Caco-2 (cell line): ENCODE measurements around the gene RABEP2. TPM values are rescaled to one million over a fixed set of nuclear protein-coding genes. Genes with fewer than 3 reads are reported as not detected.
"Not testable (repeated sequence)": the region's sequence is repeated elsewhere in the genome, so short reads cannot be mapped to it uniquely, and the experiment has no call there.

Experiments
- BruUV-seq: library from RNA; stranded (reverse); fragments of 400-500 nt; replicated peaks from 2 replicates; lab custom pipeline; 2021; lab: Mats Ljungman, UMichigan
- CTCF ChIA-PET: fragments of 300-600 bp; sonication (Branson Sonifier 250); formaldehyde crosslinking; loops from one replicate; lab custom pipeline; 2022; ENCODE audit warnings: antibody characterized with exemption; lab: Charles Lee
- POLR2A ChIA-PET: fragments of 300-600 bp; sonication (Branson Sonifier 250); formaldehyde crosslinking; loops from one replicate; lab custom pipeline; 2022; ENCODE audit warnings: antibody characterized with exemption; lab: Charles Lee
- DNase-seq, 2 experiments: peaks; one replicate each; pipeline versions ENCODE4 v3.0.0 to v3.0.0-alpha.2; 2020 to 2022
- H3K27me3 ChIP-seq: replicated peaks from 2 replicates; pipeline ENCODE4 v1.6.0; 2011; ENCODE audit warnings: low read length; ENCODE audit not compliant: control insufficient read depth, insufficient read depth
- H3K36me3 ChIP-seq: 2 replicates; pipeline ENCODE4 v1.5.1; 2011; ENCODE audit warnings: low read length; ENCODE audit not compliant: control insufficient read depth, insufficient read depth
- H3K4me1 ChIP-seq: fragments of 250-450 bp; sonication (Bioruptor Pico); 2 replicates; pipeline ENCODE4 v1.5.1; 2020; ENCODE audit warnings: mild to moderate bottlenecking
- H3K4me3 ChIP-seq: 2 replicates; pipeline ENCODE4 v1.5.1; 2011; ENCODE audit warnings: low read depth, mild to moderate bottlenecking, control low read depth, low read length
- H3K9me3 ChIP-seq: fragments of 250-450 bp; sonication (Bioruptor Pico); 2 replicates; pipeline ENCODE4 v1.5.1; 2020; ENCODE audit warnings: mild to moderate bottlenecking, moderate library complexity
- H3K27ac Mint-ChIP-seq: one replicate; pipeline ENCODE4 v1.8.0; 2022; ENCODE audit warnings: mixed read lengths; ENCODE audit not compliant: unreplicated experiment
- H3K27me3 Mint-ChIP-seq: one replicate; pipeline ENCODE4 v1.8.0; 2022; ENCODE audit warnings: mixed read lengths; ENCODE audit not compliant: insufficient read depth, unreplicated experiment
- H3K36me3 Mint-ChIP-seq: one replicate; pipeline ENCODE4 v1.8.0; 2022; ENCODE audit warnings: mild to moderate bottlenecking, mixed read lengths; ENCODE audit not compliant: insufficient read depth, unreplicated experiment
- H3K4me1 Mint-ChIP-seq: one replicate; pipeline ENCODE4 v1.8.0; 2022; ENCODE audit warnings: low read depth, mixed read lengths; ENCODE audit not compliant: unreplicated experiment
- H3K4me3 Mint-ChIP-seq: one replicate; pipeline ENCODE4 v1.8.0; 2022; ENCODE audit warnings: mild to moderate bottlenecking, moderate library complexity, mixed read lengths; ENCODE audit not compliant: unreplicated experiment
- H3K9me3 Mint-ChIP-seq: one replicate; pipeline ENCODE4 v1.8.0; 2022; ENCODE audit warnings: mixed read lengths; ENCODE audit not compliant: unreplicated experiment
- intact Hi-C: fragments of 100-400 bp; cut with micrococcal nuclease; formaldehyde crosslinking; loops from one replicate; pipeline ENCODE4 v1.10.0; 2022; ENCODE audit not compliant: unreplicated experiment
- total RNA-seq: library from RNA; stranded (reverse); gene quantifications from 2 replicates; pipeline ENCODE4 v1.2.3, GENCODE V29; 2022
- TF ChIP-seq, protein P1 (sequence below), 2 experiments: fragments of 200-600 bp in 1 of 2; IDR thresholded peaks; 1 replicate in 1 of 2; 2 replicates in 1 of 2; pipeline versions ENCODE4 v1.5.1 to v1.8.0; 2011 to 2022; ENCODE audit warnings: antibody characterized with exemption in 1 of 2, control low read depth in 1 of 2, inconsistent platforms in 1 of 2, low read depth in 1 of 2, low read length in 1 of 2, mild to moderate bottlenecking in 1 of 2, moderate library complexity in 1 of 2; ENCODE audit not compliant: insufficient read depth in 1 of 2, severe bottlenecking in 1 of 2, unreplicated experiment in 1 of 2

RABEP2 gene
- total RNA-seq, 1 experiment from 2014 or later: 22.9 TPM

DNA sequence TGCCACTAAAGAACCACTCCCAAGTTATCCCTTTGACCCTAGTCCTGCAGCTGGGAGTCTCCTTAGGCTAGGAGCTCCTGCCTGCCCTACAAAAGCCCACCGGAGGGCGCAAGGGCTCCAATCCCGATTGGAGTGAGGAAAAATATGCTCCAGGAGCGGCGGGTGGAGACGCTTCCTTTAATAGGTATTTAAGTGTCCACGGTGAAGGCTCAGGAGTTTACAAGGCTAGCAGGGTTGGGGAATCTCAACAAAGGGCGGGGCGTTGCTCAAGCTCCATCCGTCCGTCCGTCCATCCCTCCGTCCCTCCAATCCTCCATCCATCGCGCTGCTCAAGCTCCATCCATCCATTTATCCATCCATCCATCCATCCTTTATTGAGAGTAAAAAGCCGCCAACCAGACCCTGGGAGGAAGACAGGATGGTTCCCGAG lies 49.0 kb upstream of the RABEP2 start:
- Mint-ChIP-seq H3K4me1 (peaks cover 13% of the 10 kb centered on the region), H3K36me3 (peaks cover 17% of the 10 kb centered on the region), H3K27me3 (no peaks in the 10 kb centered on the region), H3K4me3 (peak overlapping the region; percentile 97), H3K27ac (peak overlapping the region; percentile 96), H3K9me3 (no peaks in the 10 kb centered on the region)
- BruUV-seq: TSS peak; percentile 96
- 0 out of 2 replicates have a peak, but pooled peaks cover 6% of the 10 kb centered on the region for H3K4me1 ChIP-seq
- ChIA-PET CTCF (interaction anchor here (0.6 to 1.0 kb wide), 5 partner anchors 11 to 29 kb away, joined by 3 to 5 read pairs (median 3); partner anchors contain the start of genes LAT and NFATC2IP), POLR2A (interaction anchor here (0.6 to 0.9 kb wide), 4 partner anchors 23 to 855 kb away, joined by 3 to 7 read pairs (median 4); partner anchors contain the start of genes NFATC2IP and SH2B1)
- no peaks in the 10 kb centered on the region for H3K9me3 ChIP-seq
- intact Hi-C loops: loop anchor here (5.0 kb wide), 1 partner anchor 1093 kb away; the partner anchor contains the start of gene ALDOA
- H3K36me3 ChIP-seq: no peaks in the 10 kb centered on the region
- no peaks in the 10 kb centered on the region for H3K27me3 ChIP-seq
- peak overlapping the region; percentile 98 for H3K4me3 ChIP-seq
- DNase-seq: peak; percentile 71 to 73
- TF ChIP-seq, protein P1, sequence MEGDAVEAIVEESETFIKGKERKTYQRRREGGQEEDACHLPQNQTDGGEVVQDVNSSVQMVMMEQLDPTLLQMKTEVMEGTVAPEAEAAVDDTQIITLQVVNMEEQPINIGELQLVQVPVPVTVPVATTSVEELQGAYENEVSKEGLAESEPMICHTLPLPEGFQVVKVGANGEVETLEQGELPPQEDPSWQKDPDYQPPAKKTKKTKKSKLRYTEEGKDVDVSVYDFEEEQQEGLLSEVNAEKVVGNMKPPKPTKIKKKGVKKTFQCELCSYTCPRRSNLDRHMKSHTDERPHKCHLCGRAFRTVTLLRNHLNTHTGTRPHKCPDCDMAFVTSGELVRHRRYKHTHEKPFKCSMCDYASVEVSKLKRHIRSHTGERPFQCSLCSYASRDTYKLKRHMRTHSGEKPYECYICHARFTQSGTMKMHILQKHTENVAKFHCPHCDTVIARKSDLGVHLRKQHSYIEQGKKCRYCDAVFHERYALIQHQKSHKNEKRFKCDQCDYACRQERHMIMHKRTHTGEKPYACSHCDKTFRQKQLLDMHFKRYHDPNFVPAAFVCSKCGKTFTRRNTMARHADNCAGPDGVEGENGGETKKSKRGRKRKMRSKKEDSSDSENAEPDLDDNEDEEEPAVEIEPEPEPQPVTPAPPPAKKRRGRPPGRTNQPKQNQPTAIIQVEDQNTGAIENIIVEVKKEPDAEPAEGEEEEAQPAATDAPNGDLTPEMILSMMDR (IDR thresholded peaks at IDR 0.05; ENCODE audit: insufficient read depth in 1 of 2, low read depth in 1 of 2, low read length in 1 of 2, severe bottlenecking in 1 of 2, unreplicated experiment in 1 of 2): peak; percentile 55 to 77

DNA sequence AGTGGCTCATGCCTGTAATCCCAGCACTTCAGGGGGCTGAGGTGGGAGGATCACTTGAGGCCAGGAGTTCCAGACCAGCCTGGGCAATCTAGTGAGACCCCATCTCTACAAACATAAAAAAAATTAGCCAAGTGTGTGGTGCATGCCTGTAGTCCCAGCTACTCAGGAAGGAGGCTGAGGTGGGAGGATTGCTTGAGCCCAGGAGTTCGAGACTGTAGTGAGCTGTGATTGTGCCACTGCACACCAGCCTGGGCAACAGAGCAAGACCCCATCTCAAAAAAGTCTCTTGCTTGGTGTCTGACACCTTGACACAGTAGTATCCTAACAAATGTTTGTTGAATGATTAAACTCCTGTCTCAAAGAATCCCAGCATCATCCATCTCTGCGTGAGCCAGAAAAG lies 44.7 kb upstream of the RABEP2 start:
- POLR2A ChIA-PET, H3K9me3 Mint-ChIP-seq, H3K4me3 ChIP-seq, H3K4me1 ChIP-seq, H3K27ac Mint-ChIP-seq, H3K9me3 ChIP-seq, H3K27me3 Mint-ChIP-seq, H3K4me3 Mint-ChIP-seq, DNase-seq, H3K4me1 Mint-ChIP-seq, H3K27me3 ChIP-seq, H3K36me3 ChIP-seq, BruUV-seq: not testable (repeated sequence)
- CTCF ChIA-PET: interaction anchor here (1.0 kb wide), 1 partner anchor 8 kb away, joined by 3 read pairs; no protein-coding TSS in a partner anchor
- peaks cover 17% of the 10 kb centered on the region for H3K36me3 Mint-ChIP-seq
- intact Hi-C loops: loop anchor here (5.0 kb wide), 1 partner anchor 1098 kb away; the partner anchor contains the start of gene ALDOA

DNA sequence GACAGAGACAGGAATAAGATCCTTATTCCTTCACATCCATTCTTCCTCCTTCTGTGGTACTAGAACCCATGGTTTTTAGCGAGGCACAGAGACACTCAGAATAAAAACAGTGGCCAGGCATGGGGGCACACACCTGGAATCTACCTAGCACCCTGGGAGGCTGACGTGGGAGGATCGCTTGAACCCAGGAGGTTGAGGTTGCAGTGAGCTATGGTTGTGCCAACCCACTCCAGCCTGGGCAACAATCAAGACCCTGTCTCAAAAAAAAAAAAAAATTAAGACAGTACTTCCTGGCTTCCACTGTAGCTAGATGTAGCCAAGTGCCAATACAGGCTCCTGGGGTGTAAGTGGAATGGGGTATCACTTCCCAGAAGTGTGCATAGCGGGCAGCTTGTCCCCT lies 42.1 kb upstream of the RABEP2 start:
- H3K9me3 ChIP-seq: no peaks in the 10 kb centered on the region
- Mint-ChIP-seq H3K9me3 (no peaks in the 10 kb centered on the region), H3K4me1 (no peaks in the 10 kb centered on the region), H3K27me3 (no peaks in the 10 kb centered on the region), H3K36me3 (peaks cover 28% of the 10 kb centered on the region), H3K27ac (no peak overlapping the region), H3K4me3 (no peak overlapping the region)
- CTCF ChIA-PET: interaction anchor here (0.7 kb wide), 1 partner anchor 22 kb away, joined by 4 read pairs; no protein-coding TSS in a partner anchor
- intact Hi-C loops: no loop called here
- DNase-seq: no peak
- TF ChIP-seq, protein P1 (IDR thresholded peaks at IDR 0.05; ENCODE audit: insufficient read depth in 1 of 2, low read depth in 1 of 2, low read length in 1 of 2, severe bottlenecking in 1 of 2, unreplicated experiment in 1 of 2): no peak
- no peaks in the 10 kb centered on the region; the same call in 1 of the 2 replicates for H3K36me3 ChIP-seq
- no TSS peak for BruUV-seq
- POLR2A ChIA-PET: no interaction called here
- H3K27me3 ChIP-seq: no peaks in the 10 kb centered on the region
- no peaks in the 10 kb centered on the region for H3K4me1 ChIP-seq
- H3K4me3 ChIP-seq: no peak overlapping the region
